Tibial nerve (tissue), 4 donors: ENCODE measurements around the gene CABLES1.

Source experiments
- CTCF ChIP-seq, 5 experiments: fragments of 200-600 bp in 3 of 5; fragments of 450-650 bp in 2 of 5; sonication (generic) in 3 of 5; IDR thresholded peaks; one replicate each; pipeline ENCODE4 v1.5.1; 2016 to 2019; ENCODE audit warnings: antibody characterized with exemption in 5 of 5, mild to moderate bottlenecking in 3 of 5, moderate library complexity in 2 of 5
- EP300 ChIP-seq, 2 donors: sonication (generic); formaldehyde crosslinking; IDR thresholded peaks; one replicate each; pipeline ENCODE4 v1.6.1; 2017; ENCODE audit warnings: antibody characterized with exemption in 2 of 2, mild to moderate bottlenecking in 1 of 2
- POLR2A ChIP-seq, 2 donors: fragments of 450-650 bp; IDR thresholded peaks; one replicate each; pipeline ENCODE4 v1.6.1; 2017; ENCODE audit warnings: antibody characterized with exemption in 2 of 2, mild to moderate bottlenecking in 2 of 2, moderate library complexity in 2 of 2

GRCh38 chr18:23226930-23227725, 91.8 kb downstream of the CABLES1 start:
- no peak for TF ChIP-seq CTCF (IDR thresholded peaks at IDR 0.05)
- no peak for TF ChIP-seq POLR2A (IDR thresholded peaks at IDR 0.05)
- peak in 1 of 2 donors; percentile 68 for TF ChIP-seq EP300 (IDR thresholded peaks at IDR 0.05)
